Keratinocyte (primary cell): ENCODE measurements around the gene RGS17. TPM values are rescaled to one million over a fixed set of nuclear protein-coding genes. Genes with fewer than 3 reads are reported as not detected.

Experiments
- DNase-seq: peaks from one replicate; pipeline ENCODE4 v3.0.0-alpha.2; 2011; ENCODE audit warnings: low read depth, missing footprints, low spot score
- FAIRE-seq: peaks from 2 replicates; lab custom pipeline; 2011; peaks lifted over from hg19 to GRCh38; lab: Jason Lieb, UNC
- H2AFZ ChIP-seq: 2 replicates; pipeline ENCODE4 v1.6.0; 2012; ENCODE audit warnings: low read length, control low read depth, inconsistent platforms; ENCODE audit not compliant: control insufficient read depth
- H3K27ac ChIP-seq: 2 replicates; pipeline ENCODE4 v1.5.1; 2011; ENCODE audit warnings: low read length; ENCODE audit not compliant: control insufficient read depth, insufficient read depth
- H3K27me3 ChIP-seq: 3 replicates; pipeline ENCODE4 v1.6.0; 2011; ENCODE audit warnings: low read length; ENCODE audit not compliant: control insufficient read depth, insufficient read depth; ENCODE audit errors: extremely low read depth
- H3K36me3 ChIP-seq, 2 experiments: 2 replicates in 1 of 2; 3 replicates in 1 of 2; pipeline ENCODE4 v1.5.1; 2011; ENCODE audit warnings: low read length in 2 of 2, mild to moderate bottlenecking in 1 of 2; ENCODE audit not compliant: control insufficient read depth in 2 of 2, insufficient read depth in 2 of 2; ENCODE audit errors: extremely low read depth in 1 of 2
- H3K4me1 ChIP-seq: 3 replicates; pipeline ENCODE4 v1.5.1; 2011; ENCODE audit warnings: low read length; ENCODE audit not compliant: control insufficient read depth, insufficient read depth; ENCODE audit errors: extremely low read depth
- H3K4me2 ChIP-seq: 3 replicates; pipeline ENCODE4 v1.6.0; 2011; ENCODE audit warnings: low read depth, low read length; ENCODE audit not compliant: control insufficient read depth, insufficient read depth; ENCODE audit errors: extremely low read depth
- H3K4me3 ChIP-seq, 3 experiments: fragments of 200-600 bp in 1 of 3; sonication (generic) in 1 of 3; 2 replicates in 2 of 3; 3 replicates in 1 of 3; pipeline ENCODE4 v1.5.1; 2011 to 2016; ENCODE audit warnings: low read length in 3 of 3, mild to moderate bottlenecking in 3 of 3, control low read depth in 2 of 3, inconsistent platforms in 1 of 3, low read depth in 1 of 3, mixed read lengths in 1 of 3, mixed run types in 1 of 3, moderate library complexity in 1 of 3; ENCODE audit not compliant: control insufficient read depth in 2 of 3, insufficient read depth in 2 of 3; ENCODE audit errors: extremely low read depth in 1 of 3
- H3K79me2 ChIP-seq: 2 replicates; pipeline ENCODE4 v1.6.0; 2012; ENCODE audit warnings: low read length; ENCODE audit not compliant: control insufficient read depth, insufficient read depth
- H3K9ac ChIP-seq: 3 replicates; pipeline ENCODE4 v1.6.0; 2011; ENCODE audit warnings: low read length; ENCODE audit not compliant: control insufficient read depth, insufficient read depth; ENCODE audit errors: extremely low read depth
- H3K9me1 ChIP-seq: 3 replicates; pipeline ENCODE4 v1.6.0; 2011; ENCODE audit warnings: low read length; ENCODE audit not compliant: control insufficient read depth, insufficient read depth; ENCODE audit errors: extremely low read depth
- H3K9me3 ChIP-seq: 2 replicates; pipeline ENCODE4 v1.5.1; 2012; ENCODE audit warnings: low read depth, low read length; ENCODE audit not compliant: control insufficient read depth
- H4K20me1 ChIP-seq: 3 replicates; pipeline ENCODE4 v1.6.0; 2011; ENCODE audit warnings: low read length; ENCODE audit not compliant: control insufficient read depth, insufficient read depth; ENCODE audit errors: extremely low read depth
- EZH2 ChIP-seq: IDR thresholded peaks from one replicate; pipeline ENCODE4 v1.6.1; 2012; ENCODE audit warnings: inconsistent platforms, mild to moderate bottlenecking, low read length, moderate library complexity
- dilution Hi-C: fragments of 300-500 bp; cut with MboI; formaldehyde crosslinking; loops from one replicate; pipeline ENCODE4 v1.7.0; 2020; ENCODE audit warnings: low sequenced_read_pairs; ENCODE audit not compliant: extremely low pct_ligation_motif_present
- polyA plus RNA-seq, 5 experiments: library from polyadenylated mRNA; depleted of rRNA in 3 of 5; stranded (reverse) in 3 of 5; stranded (forward) in 1 of 5; unstranded in 1 of 5; fragments of >200 nt; gene quantifications; 1 replicate in 1 of 5; 2 replicates in 3 of 5; 3 replicates in 1 of 5; pipeline versions ENCODE4 v1.2.1 to v1.2.3, GENCODE V29; 2011 to 2012; ENCODE audit warnings: missing spikeins in 2 of 5, low read depth in 1 of 5, low replicate concordance in 1 of 5
- TF ChIP-seq, protein P1 (sequence below), 3 experiments: IDR thresholded peaks in 1 of 3; conservative IDR thresholded peaks in 1 of 3; optimal IDR thresholded peaks in 1 of 3; 2 replicates in 2 of 3; 3 replicates in 1 of 3; pipeline versions ENCODE3 to v1.5.1; 2011; ENCODE audit warnings: low read length in 3 of 3, mild to moderate bottlenecking in 3 of 3, moderate library complexity in 2 of 3, control low read depth in 1 of 3, inconsistent platforms in 1 of 3; ENCODE audit not compliant: insufficient read depth in 2 of 3; ENCODE audit errors: extremely low read depth in 1 of 3

RGS17 gene
- polyA plus RNA-seq, 1 donor (not counting 4 experiments of a cell fraction or from before 2014, with no cell fraction given), result 0.22 TPM

- Histone ChIP-seq H3K4me2 (no peak overlapping the region), H3K27ac (no peak overlapping the region), H3K9me1 (no peaks in the 10 kb centered on the region), H3K9ac (no peak overlapping the region), H4K20me1 (no peaks in the 10 kb centered on the region), H3K79me2 (no peaks in the 10 kb centered on the region), H3K27me3 (no peaks in the 10 kb centered on the region), H3K9me3 (no peaks in the 10 kb centered on the region), H3K4me1 (no peaks in the 10 kb centered on the region), H3K36me3 (no peaks in the 10 kb centered on the region), H2AFZ (no peak overlapping the region), H3K4me3 (no peak overlapping the region)
- no peak for TF ChIP-seq EZH2
- TF ChIP-seq, protein P1, sequence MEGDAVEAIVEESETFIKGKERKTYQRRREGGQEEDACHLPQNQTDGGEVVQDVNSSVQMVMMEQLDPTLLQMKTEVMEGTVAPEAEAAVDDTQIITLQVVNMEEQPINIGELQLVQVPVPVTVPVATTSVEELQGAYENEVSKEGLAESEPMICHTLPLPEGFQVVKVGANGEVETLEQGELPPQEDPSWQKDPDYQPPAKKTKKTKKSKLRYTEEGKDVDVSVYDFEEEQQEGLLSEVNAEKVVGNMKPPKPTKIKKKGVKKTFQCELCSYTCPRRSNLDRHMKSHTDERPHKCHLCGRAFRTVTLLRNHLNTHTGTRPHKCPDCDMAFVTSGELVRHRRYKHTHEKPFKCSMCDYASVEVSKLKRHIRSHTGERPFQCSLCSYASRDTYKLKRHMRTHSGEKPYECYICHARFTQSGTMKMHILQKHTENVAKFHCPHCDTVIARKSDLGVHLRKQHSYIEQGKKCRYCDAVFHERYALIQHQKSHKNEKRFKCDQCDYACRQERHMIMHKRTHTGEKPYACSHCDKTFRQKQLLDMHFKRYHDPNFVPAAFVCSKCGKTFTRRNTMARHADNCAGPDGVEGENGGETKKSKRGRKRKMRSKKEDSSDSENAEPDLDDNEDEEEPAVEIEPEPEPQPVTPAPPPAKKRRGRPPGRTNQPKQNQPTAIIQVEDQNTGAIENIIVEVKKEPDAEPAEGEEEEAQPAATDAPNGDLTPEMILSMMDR (optimal IDR thresholded peaks at IDR 0.05 in 1 of 3, IDR thresholded peaks at IDR 0.05 in 1 of 3, conservative IDR thresholded peaks at IDR 0.05 in 1 of 3; ENCODE audit: extremely low read depth in 1 of 3, insufficient read depth in 2 of 3, low read length in 3 of 3), result no peak
- FAIRE-seq (no peak), DNase-seq (no peak)
- dilution Hi-C loops, result no loop called here
Observed at GRCh38 chr6:153058291-153058690, 72.8 kb downstream of the RGS17 start.

DNA sequence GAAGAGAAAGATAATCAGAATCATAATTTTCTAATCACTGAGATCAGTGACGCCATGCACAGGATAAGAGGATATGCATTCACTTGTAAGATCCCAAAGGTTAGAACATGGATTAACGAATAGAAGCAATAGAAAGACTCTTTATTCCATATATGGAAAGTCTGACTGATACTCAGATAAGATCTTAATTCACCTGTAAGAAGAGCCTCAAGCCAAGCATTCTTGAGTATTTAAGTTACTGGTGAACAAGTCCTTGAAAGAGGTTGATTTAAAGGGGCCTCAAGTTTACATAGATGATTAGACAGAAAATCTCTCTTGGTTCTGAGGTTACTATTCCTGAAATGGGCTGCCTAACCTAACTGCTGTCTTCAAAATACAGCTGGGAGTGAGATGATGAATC lies 74.8 kb downstream of the RGS17 start:
- H3K4me1 ChIP-seq, result no peaks in the 10 kb centered on the region
- H3K27me3 ChIP-seq, result no peaks in the 10 kb centered on the region
- H3K4me3 ChIP-seq, result no peak overlapping the region
- DNase-seq, result no peak
- H4K20me1 ChIP-seq, result no peaks in the 10 kb centered on the region
- H3K9ac ChIP-seq, result no peak overlapping the region
- H3K9me1 ChIP-seq, result no peaks in the 10 kb centered on the region
- H3K27ac ChIP-seq, result no peak overlapping the region
- no peaks in the 10 kb centered on the region for H3K79me2 ChIP-seq
- H3K9me3 ChIP-seq, result no peaks in the 10 kb centered on the region
- no peak overlapping the region for H2AFZ ChIP-seq
- no peaks in the 10 kb centered on the region for H3K36me3 ChIP-seq
- no peak for TF ChIP-seq EZH2
- TF ChIP-seq, protein P1 (optimal IDR thresholded peaks at IDR 0.05 in 1 of 3, IDR thresholded peaks at IDR 0.05 in 1 of 3, conservative IDR thresholded peaks at IDR 0.05 in 1 of 3; ENCODE audit: extremely low read depth in 1 of 3, insufficient read depth in 2 of 3, low read length in 3 of 3), result no peak
- FAIRE-seq, result no peak
- H3K4me2 ChIP-seq, result no peak overlapping the region
- dilution Hi-C loops, result no loop called here
